ENCODE results near the gene DLG2.

The DLG2 gene

GRCh38 chr11:84757711-84758110, 869.4 kb downstream of the DLG2 start:
- CTCF ChIA-PET, result no interaction called here
- TF ChIP-seq CTCF (conservative IDR thresholded peaks at IDR 0.05; ENCODE audit: low read depth), result no peak
- POLR2A ChIA-PET (ENCODE audit: low non-redundant PET), result no interaction called here
- no peak overlapping the region for H3K27ac ChIP-seq
- DNase-seq (ENCODE audit: low spot score), result no peak

- DNase-seq (ENCODE audit: low spot score), result no peak
- CTCF ChIA-PET, result no interaction called here
- POLR2A ChIA-PET (ENCODE audit: low non-redundant PET), result no interaction called here
- no peak overlapping the region for H3K27ac ChIP-seq
- TF ChIP-seq CTCF (conservative IDR thresholded peaks at IDR 0.05; ENCODE audit: low read depth), result no peak
Observed at GRCh38 chr11:84751371-84751770, 875.8 kb downstream of the DLG2 start.

- ChIA-PET CTCF (no interaction called here), POLR2A (ENCODE audit: low non-redundant PET) (no interaction called here)
- no peak for TF ChIP-seq CTCF (conservative IDR thresholded peaks at IDR 0.05; ENCODE audit: low read depth)
- DNase-seq (ENCODE audit: low spot score), result no peak
- H3K27ac ChIP-seq, result no peak overlapping the region
Observed at GRCh38 chr11:84747871-84748270, 879.3 kb downstream of the DLG2 start.

- no peak overlapping the region for H3K27ac ChIP-seq
- no peak for DNase-seq (ENCODE audit: low spot score)
- TF ChIP-seq CTCF (conservative IDR thresholded peaks at IDR 0.05; ENCODE audit: low read depth), result no peak
- POLR2A ChIA-PET (ENCODE audit: low non-redundant PET), result no interaction called here
- CTCF ChIA-PET, result no interaction called here
Observed at GRCh38 chr11:84740050-84740449, 887.1 kb downstream of the DLG2 start.

GRCh38 chr11:84724256-84724655, 902.9 kb downstream of the DLG2 start:
- no peak overlapping the region for H3K27ac ChIP-seq
- DNase-seq (ENCODE audit: low spot score), result no peak
- no peak for TF ChIP-seq CTCF (conservative IDR thresholded peaks at IDR 0.05; ENCODE audit: low read depth)
- POLR2A ChIA-PET (ENCODE audit: low non-redundant PET), result no interaction called here
- CTCF ChIA-PET, result no interaction called here

- no peak for TF ChIP-seq CTCF (conservative IDR thresholded peaks at IDR 0.05; ENCODE audit: low read depth)
- ChIA-PET CTCF (no interaction called here), POLR2A (ENCODE audit: low non-redundant PET) (no interaction called here)
- no peak overlapping the region for H3K27ac ChIP-seq
- DNase-seq (ENCODE audit: low spot score), result no peak
Observed at GRCh38 chr11:84722583-84723108, 904.5 kb downstream of the DLG2 start.

GRCh38 chr11:84721561-84721961, 905.6 kb downstream of the DLG2 start:
- POLR2A ChIA-PET (ENCODE audit: low non-redundant PET), result no interaction called here
- DNase-seq (ENCODE audit: low spot score), result no peak
- TF ChIP-seq CTCF (conservative IDR thresholded peaks at IDR 0.05; ENCODE audit: low read depth), result no peak

More at GRCh38 chr11:84721561-84721961, 905.6 kb downstream of the DLG2 start:
- no peak overlapping the region for H3K27ac ChIP-seq
- CTCF ChIA-PET, result no interaction called here
